SKM-1 treated with dmso at 0.1 percent for 144 hours (cell line): Measurements from ENCODE around the gene SPATA32.

Experiments used
- DNase-seq: peaks from one replicate; lab custom pipeline; 2025; ENCODE audit not compliant: unreplicated experiment; lab: John Stamatoyannopoulos, UW

Gene SPATA32

GRCh38 chr17:45293413-45294211 is 31.7 kb upstream of the SPATA32 start:
- DNase-seq: no peak

DNA sequence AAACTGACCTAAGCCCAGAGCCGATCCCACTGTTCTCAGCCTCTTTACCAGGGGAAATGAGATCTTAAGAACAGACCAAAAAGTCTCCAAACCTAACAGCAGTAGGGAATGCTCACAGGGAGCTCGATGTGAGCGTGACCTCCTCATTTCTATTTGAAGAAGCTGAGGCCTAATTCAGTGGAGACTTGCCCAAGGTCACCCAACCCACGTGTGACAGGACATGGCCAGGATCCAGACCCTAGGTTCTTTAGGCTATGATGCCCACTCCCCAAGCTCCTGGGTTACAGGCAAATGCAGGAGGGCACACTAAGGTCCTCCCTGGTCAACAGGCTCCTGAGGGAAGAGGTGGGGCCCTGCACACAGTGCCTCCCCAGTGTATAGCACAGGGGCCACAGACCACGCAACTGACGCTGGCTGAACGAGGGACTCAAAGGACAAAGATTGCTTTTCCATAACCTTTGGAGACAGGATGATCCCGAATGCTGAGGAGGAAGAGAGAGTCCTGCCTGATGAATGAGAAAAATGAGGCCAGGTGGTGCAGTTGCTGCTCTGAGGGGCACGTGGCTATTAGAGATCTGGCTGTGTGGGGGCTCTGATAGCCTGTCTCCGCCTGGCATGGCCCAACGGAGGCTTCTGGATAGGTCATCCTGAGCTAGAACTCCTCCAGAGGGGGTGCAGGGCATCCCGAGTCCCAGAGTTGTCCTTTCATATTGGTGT is 31.0 kb upstream of the SPATA32 start:
- no peak for DNase-seq

DNA sequence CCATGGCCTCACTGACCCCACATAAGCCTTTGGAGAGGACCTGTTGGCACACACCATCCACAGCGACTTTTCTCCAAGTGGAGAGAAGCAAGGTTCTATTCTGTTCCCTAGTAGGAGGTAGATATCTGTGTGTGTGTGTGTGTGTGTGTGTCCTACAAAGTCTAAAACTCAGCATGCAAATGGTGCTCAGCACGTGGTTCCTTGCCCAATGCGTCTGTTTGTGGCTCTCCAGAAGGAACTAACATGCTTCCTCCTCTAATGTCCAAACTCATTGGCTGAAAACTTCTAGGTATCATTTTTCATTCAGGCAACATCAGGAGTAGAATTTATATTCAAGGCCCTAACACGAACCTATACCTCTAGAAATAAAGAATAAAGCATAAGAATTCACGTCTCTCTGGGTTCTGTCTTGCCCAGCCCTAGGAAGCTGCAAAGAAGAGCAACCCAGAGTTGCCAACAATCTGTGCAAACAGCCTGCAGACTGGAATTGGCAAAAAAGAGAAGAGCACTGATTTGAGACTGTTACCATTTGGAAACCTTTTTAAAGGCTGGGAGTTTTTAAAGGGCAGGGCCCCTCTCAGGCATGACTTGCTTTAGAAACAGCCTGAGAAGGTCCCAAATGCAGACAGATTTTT is 29.4 kb upstream of the SPATA32 start:
- DNase-seq: peak; percentile 9

DNA sequence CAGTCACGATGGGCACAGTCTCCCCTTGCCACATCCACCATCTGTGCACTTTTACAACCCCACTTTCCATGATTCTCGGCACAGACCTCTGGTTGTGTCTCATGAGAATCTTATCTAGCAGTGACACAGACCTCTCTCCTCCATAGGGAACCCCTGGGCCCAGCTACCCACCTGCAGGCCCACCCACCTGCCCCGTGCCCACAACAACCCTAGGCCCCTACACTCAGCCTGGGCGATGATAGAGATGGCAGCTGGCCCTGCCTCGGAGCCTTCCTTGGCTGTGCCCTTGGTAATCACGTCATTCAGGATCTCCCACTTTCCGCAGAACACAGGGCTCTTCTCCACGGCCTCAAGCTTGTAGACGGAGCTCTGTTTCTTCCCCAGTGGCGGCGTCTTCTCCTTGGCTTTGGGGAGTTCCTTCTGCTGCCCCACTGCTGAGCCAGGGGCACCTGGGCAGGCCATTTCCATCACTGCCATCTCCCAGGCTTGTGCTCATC is 28.4 kb upstream of the SPATA32 start:
- no peak for DNase-seq

DNA sequence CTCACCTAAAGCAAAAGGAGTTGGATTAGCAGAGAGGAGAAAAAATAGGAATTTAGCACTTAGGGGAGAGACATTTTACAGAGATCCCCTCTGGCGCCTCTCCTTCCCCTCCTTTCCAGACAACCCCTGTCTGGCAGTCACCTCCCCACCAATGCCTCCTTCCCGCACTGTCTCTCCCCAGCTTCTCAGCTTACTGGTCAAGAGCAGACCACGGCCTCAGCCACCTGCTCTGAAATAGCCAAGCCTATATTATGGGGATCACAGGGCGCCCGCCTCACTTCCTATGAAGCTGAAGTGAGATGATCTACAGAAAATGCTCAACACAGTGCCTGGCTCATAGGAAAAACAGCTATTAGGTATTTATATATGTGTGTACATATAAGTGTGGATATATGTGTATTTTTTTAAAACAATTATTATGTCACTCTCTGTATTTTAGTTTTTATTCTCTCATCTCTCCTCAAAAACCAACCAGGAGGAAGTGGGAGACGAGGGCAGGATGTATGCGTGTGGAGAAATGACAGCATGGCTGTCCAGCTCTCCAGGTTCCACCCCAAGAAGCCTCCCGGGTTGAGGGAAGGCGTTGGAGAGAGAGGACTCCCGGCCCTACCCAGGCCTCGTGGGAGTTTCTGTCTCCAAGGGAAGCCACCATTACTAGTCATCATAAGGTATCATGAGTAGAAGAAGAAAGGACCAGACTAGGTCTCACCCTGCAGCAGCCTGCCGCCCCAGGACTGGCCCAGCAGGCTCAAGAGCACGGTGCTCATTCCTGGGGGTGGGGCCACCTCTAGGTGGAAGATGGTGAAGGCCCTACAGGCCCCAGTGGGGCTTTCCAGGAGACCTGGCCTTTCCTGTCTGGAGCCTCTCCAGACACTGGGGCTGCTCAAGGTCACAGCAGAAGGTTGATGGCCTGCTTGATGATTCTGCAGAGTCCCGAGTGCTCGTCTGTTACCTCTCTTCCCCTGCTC is 27.7 kb upstream of the SPATA32 start:
- no peak for DNase-seq

- no peak for DNase-seq
Measured at GRCh38 chr17:45288825-45289224, 26.9 kb upstream of the SPATA32 start.

DNA sequence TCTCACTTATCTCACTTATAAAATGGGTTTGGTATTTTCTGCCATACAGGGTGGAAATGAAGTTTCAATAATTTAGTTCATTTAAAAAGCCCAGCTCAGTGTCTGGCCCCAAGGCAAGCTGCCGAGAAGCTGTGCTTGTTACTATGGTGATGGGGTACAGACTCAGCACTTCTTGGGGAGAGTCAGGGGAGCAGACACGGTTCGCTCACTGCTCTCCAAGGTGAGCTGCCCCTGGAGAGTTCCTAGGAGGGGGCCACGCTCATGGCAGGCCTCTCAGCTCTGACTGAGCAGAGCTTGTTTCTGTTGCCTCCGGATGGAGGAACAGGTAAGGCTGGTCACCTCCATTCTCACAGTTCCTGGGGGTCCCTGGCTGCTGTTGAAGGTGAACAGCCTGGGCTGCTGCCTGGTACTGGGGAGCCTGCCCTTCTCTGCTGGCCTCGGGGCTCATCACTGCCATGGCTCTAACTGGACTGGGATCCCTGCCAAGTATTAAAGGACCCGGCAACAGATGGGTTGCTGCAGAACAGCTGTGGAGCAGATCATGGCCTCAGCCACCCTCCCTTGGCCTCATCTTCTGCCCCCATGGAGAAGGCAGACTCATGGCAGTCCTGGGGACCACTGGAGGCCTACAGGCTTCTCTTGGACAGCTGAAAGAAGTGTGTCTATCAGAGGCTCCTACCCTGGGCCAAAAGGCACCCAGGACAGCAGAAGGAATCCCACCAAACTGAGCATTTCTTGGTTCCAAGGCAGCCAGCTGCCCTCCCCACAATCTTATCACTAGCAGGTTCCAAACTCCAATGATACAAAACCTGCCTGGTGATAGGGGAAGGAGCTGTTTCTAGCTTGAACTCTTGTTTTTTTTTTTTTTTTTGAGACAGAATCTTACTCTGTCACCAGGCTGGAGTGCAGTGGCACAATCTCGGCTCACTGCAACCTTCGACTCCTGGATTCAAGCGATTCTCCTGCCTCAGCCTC is 25.9 kb upstream of the SPATA32 start:
- no peak for DNase-seq

GRCh38 chr17:45286286-45286685 is 24.4 kb upstream of the SPATA32 start:
- no peak for DNase-seq

- DNase-seq: no peak
Measured at GRCh38 chr17:45284176-45285140, 22.6 kb upstream of the SPATA32 start.

- DNase-seq: no peak
Measured at GRCh38 chr17:45283711-45284110, 21.8 kb upstream of the SPATA32 start.

GRCh38 chr17:45282683-45283644 is 21.1 kb upstream of the SPATA32 start:
- no peak for DNase-seq

GRCh38 chr17:45279898-45280297 is 18.0 kb upstream of the SPATA32 start:
- no peak for DNase-seq

DNA sequence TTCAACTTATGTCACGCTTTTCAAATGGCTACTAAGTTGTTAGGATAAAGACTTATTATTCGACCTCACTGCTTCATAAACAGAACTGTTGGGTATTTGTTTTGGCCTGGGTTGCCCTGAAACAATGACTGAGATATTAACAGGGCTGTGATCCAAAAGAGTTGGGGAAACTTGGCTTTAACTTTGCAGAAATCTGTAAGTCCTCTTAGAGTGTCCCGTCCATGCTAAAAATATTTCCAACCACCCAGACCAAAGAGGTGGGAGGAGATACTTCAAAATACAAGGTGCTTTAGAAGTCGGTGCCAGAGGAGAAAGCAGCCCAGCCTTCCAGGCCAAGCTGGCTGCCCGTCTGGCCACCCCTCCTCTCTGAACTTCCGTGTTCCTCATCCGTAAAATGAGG is 16.1 kb upstream of the SPATA32 start:
- DNase-seq: no peak

GRCh38 chr17:45277216-45277849 is 15.4 kb upstream of the SPATA32 start:
- DNase-seq: peak; percentile 84

DNA sequence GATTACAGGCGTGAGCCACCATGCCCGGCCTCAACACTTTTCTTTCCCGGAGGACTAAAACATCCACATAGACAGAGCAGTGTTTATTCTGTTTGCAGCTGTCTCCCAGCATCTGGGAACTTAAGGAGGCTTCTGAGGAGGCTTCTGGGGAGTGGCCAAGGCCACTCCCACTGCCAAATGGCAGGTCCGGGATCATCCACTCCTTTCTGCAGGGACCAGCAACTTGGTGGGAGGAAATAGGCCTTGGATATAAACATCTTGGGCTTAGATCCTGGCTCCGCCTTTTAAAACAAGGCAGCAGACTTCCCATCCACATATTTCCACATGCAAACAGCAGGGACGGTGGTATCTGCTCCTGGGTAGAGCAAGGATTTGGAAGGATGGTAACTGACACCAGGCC is 14.1 kb upstream of the SPATA32 start:
- no peak for DNase-seq

- no peak for DNase-seq
Measured at GRCh38 chr17:45274033-45274432, 12.1 kb upstream of the SPATA32 start.

DNA sequence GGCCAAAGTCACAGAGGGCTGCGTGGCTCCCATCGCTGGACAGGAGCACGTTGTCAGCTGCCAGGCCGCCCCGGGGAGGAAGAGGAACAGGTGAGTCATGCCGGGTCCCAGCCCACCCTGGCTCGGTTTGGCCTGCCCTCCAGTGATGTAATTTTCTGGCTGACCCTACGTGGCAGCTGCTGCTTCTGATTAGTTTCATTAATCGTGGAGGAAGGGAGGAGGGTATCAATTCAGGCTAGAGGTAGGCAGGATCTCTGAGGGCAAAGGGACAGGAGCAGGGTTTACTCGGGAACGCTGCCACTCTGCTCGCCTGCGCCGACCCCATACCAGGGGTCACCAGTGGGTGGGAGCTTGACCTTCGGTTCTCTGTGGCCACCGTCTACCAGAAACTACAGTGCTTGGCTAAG is 11.7 kb upstream of the SPATA32 start:
- no peak for DNase-seq
